ENCODE results near the gene KEAP1.

Gene KEAP1

GRCh38 chr19:10474962-10475451 is 28.1 kb downstream of the KEAP1 start:
- no peaks in the 10 kb centered on the region for H3K27me3 ChIP-seq (ENCODE audit: control insufficient read depth, low read length)
- no peak overlapping the region for H3K4me3 ChIP-seq (ENCODE audit: low read length)
- H3K36me3 ChIP-seq (ENCODE audit: control insufficient read depth, low read length): no peaks in the 10 kb centered on the region
- no peak overlapping the region for H3K27ac ChIP-seq (ENCODE audit: low read depth, low read length)
- no peak for TF ChIP-seq EZH2phosphoT487 (IDR thresholded peaks at IDR 0.05; ENCODE audit: borderline replicate concordance, low read length)
- TF ChIP-seq, protein P1, sequence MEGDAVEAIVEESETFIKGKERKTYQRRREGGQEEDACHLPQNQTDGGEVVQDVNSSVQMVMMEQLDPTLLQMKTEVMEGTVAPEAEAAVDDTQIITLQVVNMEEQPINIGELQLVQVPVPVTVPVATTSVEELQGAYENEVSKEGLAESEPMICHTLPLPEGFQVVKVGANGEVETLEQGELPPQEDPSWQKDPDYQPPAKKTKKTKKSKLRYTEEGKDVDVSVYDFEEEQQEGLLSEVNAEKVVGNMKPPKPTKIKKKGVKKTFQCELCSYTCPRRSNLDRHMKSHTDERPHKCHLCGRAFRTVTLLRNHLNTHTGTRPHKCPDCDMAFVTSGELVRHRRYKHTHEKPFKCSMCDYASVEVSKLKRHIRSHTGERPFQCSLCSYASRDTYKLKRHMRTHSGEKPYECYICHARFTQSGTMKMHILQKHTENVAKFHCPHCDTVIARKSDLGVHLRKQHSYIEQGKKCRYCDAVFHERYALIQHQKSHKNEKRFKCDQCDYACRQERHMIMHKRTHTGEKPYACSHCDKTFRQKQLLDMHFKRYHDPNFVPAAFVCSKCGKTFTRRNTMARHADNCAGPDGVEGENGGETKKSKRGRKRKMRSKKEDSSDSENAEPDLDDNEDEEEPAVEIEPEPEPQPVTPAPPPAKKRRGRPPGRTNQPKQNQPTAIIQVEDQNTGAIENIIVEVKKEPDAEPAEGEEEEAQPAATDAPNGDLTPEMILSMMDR (IDR thresholded peaks at IDR 0.05; ENCODE audit: low read depth, low read length, poor library complexity, severe bottlenecking): no peak
- H3K79me2 ChIP-seq (ENCODE audit: control insufficient read depth, low read length): no peaks in the 10 kb centered on the region
- H3K9me3 ChIP-seq (ENCODE audit: control insufficient read depth, insufficient read depth, low read length): no peaks in the 10 kb centered on the region
- H3K4me1 ChIP-seq (ENCODE audit: control insufficient read depth, low read length): no peaks in the 10 kb centered on the region
- no peak overlapping the region for H3K4me2 ChIP-seq (ENCODE audit: low read length)
- no peaks in the 10 kb centered on the region for H4K20me1 ChIP-seq (ENCODE audit: control insufficient read depth, insufficient read depth, low read depth, low read length)
- H3F3A ChIP-seq (ENCODE audit: control insufficient read depth, insufficient read depth): peaks cover 4% of the 10 kb centered on the region; the same call in 1 of the 2 replicates
- H3K9me2 ChIP-seq (replicated peaks; ENCODE audit: control insufficient read depth, low read length): no peaks in the 10 kb centered on the region

DNA sequence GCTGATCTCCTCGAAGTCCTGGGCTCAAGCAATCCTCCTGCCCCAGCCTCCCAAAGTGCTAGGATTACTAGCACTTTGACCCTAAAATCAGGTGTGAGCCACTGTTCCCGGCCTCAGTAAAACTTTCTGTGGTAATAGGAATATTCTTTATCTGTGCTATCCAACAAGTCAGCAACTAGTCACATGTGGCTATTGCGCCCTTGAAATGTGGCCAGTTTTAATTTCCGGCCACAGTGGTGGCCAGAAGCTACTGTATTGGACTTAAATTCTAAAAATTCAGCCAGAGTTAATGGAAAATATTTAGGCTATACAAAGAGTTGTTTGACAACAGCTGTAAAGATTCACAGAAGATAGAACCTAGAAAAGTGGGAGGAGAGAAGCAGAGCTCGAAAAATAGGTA is 30.0 kb downstream of the KEAP1 start:
- Histone ChIP-seq H3K4me3 (ENCODE audit: low read length) (no peak overlapping the region), H3F3A (ENCODE audit: control insufficient read depth, insufficient read depth) (peaks cover 4% of the 10 kb centered on the region; the same call in 1 of the 2 replicates), H3K4me2 (ENCODE audit: low read length) (no peak overlapping the region), H4K20me1 (ENCODE audit: control insufficient read depth, insufficient read depth, low read depth, low read length) (no peaks in the 10 kb centered on the region), H3K27me3 (ENCODE audit: control insufficient read depth, low read length) (no peaks in the 10 kb centered on the region), H3K79me2 (ENCODE audit: control insufficient read depth, low read length) (no peaks in the 10 kb centered on the region), H3K4me1 (ENCODE audit: control insufficient read depth, low read length) (no peaks in the 10 kb centered on the region), H3K27ac (ENCODE audit: low read depth, low read length) (no peak overlapping the region), H3K36me3 (ENCODE audit: control insufficient read depth, low read length) (no peaks in the 10 kb centered on the region), H3K9me2 (replicated peaks; ENCODE audit: control insufficient read depth, low read length) (no peaks in the 10 kb centered on the region), H3K9me3 (ENCODE audit: control insufficient read depth, insufficient read depth, low read length) (no peaks in the 10 kb centered on the region)
- TF ChIP-seq EZH2phosphoT487 (IDR thresholded peaks at IDR 0.05; ENCODE audit: borderline replicate concordance, low read length): no peak
- TF ChIP-seq, protein P1 (IDR thresholded peaks at IDR 0.05; ENCODE audit: low read depth, low read length, poor library complexity, severe bottlenecking): no peak

GRCh38 chr19:10471909-10472308 is 31.2 kb downstream of the KEAP1 start:
- Histone ChIP-seq H3K79me2 (ENCODE audit: control insufficient read depth, low read length) (no peaks in the 10 kb centered on the region), H3K4me3 (ENCODE audit: low read length) (no peak overlapping the region), H3F3A (ENCODE audit: control insufficient read depth, insufficient read depth) (peaks cover 4% of the 10 kb centered on the region; the same call in 1 of the 2 replicates), H3K27me3 (ENCODE audit: control insufficient read depth, low read length) (no peaks in the 10 kb centered on the region), H3K9me2 (replicated peaks; ENCODE audit: control insufficient read depth, low read length) (no peaks in the 10 kb centered on the region), H3K9me3 (ENCODE audit: control insufficient read depth, insufficient read depth, low read length) (no peaks in the 10 kb centered on the region), H3K36me3 (ENCODE audit: control insufficient read depth, low read length) (peaks cover 5% of the 10 kb centered on the region; the same call in 1 of the 2 replicates), H3K4me1 (ENCODE audit: control insufficient read depth, low read length) (no peaks in the 10 kb centered on the region), H3K4me2 (ENCODE audit: low read length) (no peak overlapping the region), H4K20me1 (ENCODE audit: control insufficient read depth, insufficient read depth, low read depth, low read length) (no peaks in the 10 kb centered on the region), H3K27ac (ENCODE audit: low read depth, low read length) (no peak overlapping the region)
- TF ChIP-seq, protein P1 (IDR thresholded peaks at IDR 0.05; ENCODE audit: low read depth, low read length, poor library complexity, severe bottlenecking): peak; percentile 57
- TF ChIP-seq EZH2phosphoT487 (IDR thresholded peaks at IDR 0.05; ENCODE audit: borderline replicate concordance, low read length): no peak
